GM12878 (cell line): ENCODE data around the gene ZNF407. TPM values are rescaled to one million over a fixed set of nuclear protein-coding genes. Genes with fewer than 3 reads are reported as not detected.

Experiments
- ATAC-seq: fragments of 200-7000 bp; cut with Tn5 transposase; 3 replicates; pipeline ENCODE4 v1.9.1; 2020; ENCODE audit warnings: mild to moderate bottlenecking, moderate library complexity
- BruUV-seq: library from RNA; stranded (reverse); fragments of 400-500 nt; replicated peaks from 2 replicates; lab custom pipeline; 2021; lab: Mats Ljungman, UMichigan
- CTCF ChIA-PET: fragments of 300-600 bp; sonication (Branson Sonifier 250); formaldehyde crosslinking; extraction: SDS; loops from one replicate; lab custom pipeline; 2021; ENCODE audit warnings: inconsistent platforms; lab: Yijun Ruan, JAX
- POLR2A ChIA-PET: fragments of 350-600 bp; formaldehyde crosslinking; extraction: SDS; loops from one replicate; lab custom pipeline; 2021; ENCODE audit warnings: inconsistent platforms; lab: Charles Lee
- RAD21 ChIA-PET: fragments of 300-600 bp; sonication (Branson Sonifier 250); formaldehyde crosslinking; loops from one replicate; lab custom pipeline; 2023; ENCODE audit warnings: antibody characterized with exemption; ENCODE audit not compliant: unreplicated experiment; lab: Charles Lee
- SMC1A ChIA-PET: fragments of 300-600 bp; sonication (Branson Sonifier 250); formaldehyde crosslinking; loops from one replicate; lab custom pipeline; 2023; ENCODE audit not compliant: unreplicated experiment, uncharacterized antibody; lab: Charles Lee
- DNase-seq: peaks from one replicate; pipeline ENCODE4 v3.0.0-alpha.2; 2011; ENCODE audit warnings: low read depth, low spot score
- FAIRE-seq: peaks from 3 replicates; lab custom pipeline; 2011; peaks lifted over from hg19 to GRCh38; lab: Jason Lieb, UNC
- H2AFZ ChIP-seq: 2 replicates; pipeline ENCODE4 v1.6.0; 2011; ENCODE audit warnings: low read depth, low read length, control low read depth; ENCODE audit not compliant: control insufficient read depth
- H3K27ac ChIP-seq: 2 replicates; pipeline ENCODE4 v1.5.1; 2011; ENCODE audit warnings: control low read depth; ENCODE audit not compliant: control insufficient read depth, insufficient read depth
- H3K27me3 ChIP-seq, 2 experiments: replicated peaks in 1 of 2; 2 replicates each; pipeline versions ENCODE4 v1.6.0 to v1.6.1; 2011; ENCODE audit warnings: low read length in 1 of 2; ENCODE audit not compliant: control insufficient read depth in 2 of 2, insufficient read depth in 2 of 2
- H3K36me3 ChIP-seq, 2 experiments: 2 replicates each; pipeline ENCODE4 v1.5.1; 2011; ENCODE audit warnings: low read length in 1 of 2; ENCODE audit not compliant: control insufficient read depth in 2 of 2, insufficient read depth in 2 of 2
- H3K4me1 ChIP-seq: 2 replicates; pipeline ENCODE4 v1.6.1; 2011; ENCODE audit warnings: mild to moderate bottlenecking, low read length, moderate library complexity, mixed read lengths; ENCODE audit not compliant: control insufficient read depth, insufficient read depth
- H3K4me2 ChIP-seq: 2 replicates; pipeline ENCODE4 v1.6.0; 2011; ENCODE audit warnings: control low read depth; ENCODE audit not compliant: control insufficient read depth, insufficient read depth
- H3K4me3 ChIP-seq: fragments of 200-600 bp; sonication (generic); 2 replicates; pipeline ENCODE4 v1.5.1; 2016
- H3K79me2 ChIP-seq: 2 replicates; pipeline ENCODE4 v1.6.0; 2011; ENCODE audit warnings: low read length; ENCODE audit not compliant: control insufficient read depth, insufficient read depth
- H3K9ac ChIP-seq: 2 replicates; pipeline ENCODE4 v1.8.0; 2011; ENCODE audit warnings: low read length, control low read depth, mixed read lengths; ENCODE audit not compliant: control insufficient read depth, insufficient read depth
- H3K9me3 ChIP-seq: replicated peaks from 3 replicates; pipeline ENCODE4 v1.5.1; 2011; ENCODE audit warnings: mild to moderate bottlenecking, low read length; ENCODE audit not compliant: control insufficient read depth, insufficient read depth
- H4K20me1 ChIP-seq: 2 replicates; pipeline ENCODE4 v1.6.0; 2011; ENCODE audit not compliant: control insufficient read depth, insufficient read depth
- BHLHE40 ChIP-seq, 2 experiments: fragments of 450-650 bp in 1 of 2; IDR thresholded peaks; 2 replicates each; pipeline ENCODE4 v1.6.1; 2011 to 2017; ENCODE audit warnings: low read depth in 2 of 2, borderline replicate concordance in 1 of 2, improper control_type of control experiment in 1 of 2, low read length in 1 of 2, mild to moderate bottlenecking in 1 of 2
- DPF2 ChIP-seq: fragments of 450-650 bp; IDR thresholded peaks from 2 replicates; pipeline ENCODE4 v1.6.1; 2017; ENCODE audit warnings: mild to moderate bottlenecking
- ETV6 ChIP-seq, 2 experiments: fragments of 450-650 bp in 1 of 2; IDR thresholded peaks in 1 of 2; conservative IDR thresholded peaks in 1 of 2; 2 replicates each; pipeline ENCODE4 v1.6.1; 2014; ENCODE audit warnings: antibody characterized with exemption in 1 of 2, borderline replicate concordance in 1 of 2, low read depth in 1 of 2, mild to moderate bottlenecking in 1 of 2, moderate library complexity in 1 of 2
- IRF3 ChIP-seq: fragments of 450-650 bp; IDR thresholded peaks from 2 replicates; pipeline ENCODE4 v1.6.1; 2014; ENCODE audit warnings: mild to moderate bottlenecking
- YBX1 ChIP-seq: fragments of 450-650 bp; IDR thresholded peaks from 2 replicates; pipeline ENCODE4 v1.6.1; 2016; ENCODE audit warnings: antibody characterized with exemption
- WGBS: methylation state at CpG from one replicate; pipeline ENCODE4 v1.1.6; 2016; ENCODE audit warnings: low lambda C conversion rate; ENCODE audit not compliant: insufficient replicate concordance, insufficient coverage; ENCODE audit errors: missing lambda C conversion rate; 5-methylcytosine and 5-hydroxymethylcytosine counted together
- in situ Hi-C: fragments of 300-500 bp; cut with MboI; formaldehyde crosslinking; loops from 9 replicates; pipeline ENCODE4 v1.14.3; 2018; ENCODE audit warnings: mixed read lengths
- intact Hi-C: fragments of 100-400 bp; cut with micrococcal nuclease; formaldehyde crosslinking; loops from one replicate; pipeline ENCODE4 v1.14.2; 2022; ENCODE audit not compliant: unreplicated experiment
- polyA plus RNA-seq, 11 experiments: library from polyadenylated mRNA; depleted of rRNA in 4 of 11; unstranded in 6 of 11; stranded (reverse) in 5 of 11; fragments of >200 nt; fragmentation: Nextera tagmentation in 4 of 11; fragmentation: Illumina TruSeq in 1 of 11; extraction: Ambion mirVana in 4 of 11; extraction: Trizol in 1 of 11; gene quantifications; 1 replicate in 1 of 11; 2 replicates in 10 of 11; pipeline versions ENCODE4 v1.2.1 to v1.2.3, GENCODE V29; 2011 to 2016; ENCODE audit warnings: inconsistent platforms in 2 of 11, missing spikeins in 2 of 11, low read depth in 1 of 11
- total RNA-seq, 4 experiments: library from RNA; depleted of rRNA in 3 of 4; stranded (reverse); fragments of >200 nt in 3 of 4; fragmentation: Illumina TruSeq in 1 of 4; extraction: Trizol in 1 of 4; gene quantifications; 2 replicates each; pipeline versions ENCODE4 v1.2.1 to v1.2.3, GENCODE V29; 2013 to 2021
- TF ChIP-seq, protein P1 (sequence below): fragments of 450-650 bp; IDR thresholded peaks from 2 replicates; pipeline ENCODE4 v1.6.1; 2017; ENCODE audit warnings: mild to moderate bottlenecking, moderate library complexity

The ZNF407 gene
- total and polyA plus RNA-seq, 10 of the 15 experiments (the other 5 are each of a cell fraction or from before 2014, with no cell fraction given) = 0.69 to 11.6 (median 5.3) TPM

GRCh38 chr18:74866577-74866976 lies 268.9 kb downstream of the ZNF407 start:
- H3K27ac ChIP-seq = no peak overlapping the region
- no peaks in the 10 kb centered on the region for H3K9me3 ChIP-seq
- no peaks in the 10 kb centered on the region for H4K20me1 ChIP-seq
- no peaks in the 10 kb centered on the region for H3K27me3 ChIP-seq
- ChIA-PET CTCF (no interaction called here), SMC1A (interaction anchor here (1.2 kb wide), 1 partner anchor 57 kb away, joined by 3 read pairs; no protein-coding TSS in a partner anchor), POLR2A (no interaction called here), RAD21 (no interaction called here)
- H2AFZ ChIP-seq = no peak overlapping the region
- H3K9ac ChIP-seq = no peak overlapping the region
- H3K4me1 ChIP-seq = peaks cover 18% of the 10 kb centered on the region
- TF ChIP-seq YBX1 (no peak), DPF2 (no peak), ETV6 (conservative IDR thresholded peaks at IDR 0.05 in 1 of 2, IDR thresholded peaks at IDR 0.05 in 1 of 2; ENCODE audit: borderline replicate concordance in 1 of 2, low read depth in 1 of 2) (no peak), IRF3 (no peak)
- WGBS = 100% methylated on average over 3 of the region's 3 CpGs
- ATAC-seq (no peak), FAIRE-seq (no peak), DNase-seq (no peak)
- in situ Hi-C loops = no loop called here
- H3K4me3 ChIP-seq = no peak overlapping the region
- intact Hi-C loops = no loop called here
- H3K4me2 ChIP-seq = no peak overlapping the region
- BruUV-seq = no TSS peak
- H3K36me3 ChIP-seq = no peaks in the 10 kb centered on the region
- H3K79me2 ChIP-seq = no peaks in the 10 kb centered on the region

DNA sequence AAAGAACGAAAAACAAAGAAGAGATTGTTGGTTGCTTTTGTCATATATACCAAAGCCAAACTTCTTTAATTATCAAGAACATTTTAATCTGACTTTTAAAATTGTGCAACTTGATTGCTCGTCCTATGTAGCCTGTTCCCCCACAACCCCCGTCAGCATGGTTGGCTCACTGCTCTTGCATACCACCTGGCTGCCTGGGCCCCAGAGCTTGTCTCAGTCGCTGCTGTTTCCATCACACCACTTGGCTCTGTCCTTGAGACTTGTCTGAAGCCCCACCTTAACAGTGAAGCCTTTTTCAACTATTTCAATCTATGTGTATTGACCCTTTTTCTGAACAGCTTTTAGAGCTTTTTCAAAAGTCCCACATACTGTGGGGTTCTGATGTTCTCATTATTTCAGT lies 270.8 kb downstream of the ZNF407 start:
- FAIRE-seq (no peak), DNase-seq (no peak), ATAC-seq (no peak)
- peaks cover 18% of the 10 kb centered on the region for H3K4me1 ChIP-seq
- ChIA-PET SMC1A (interaction anchor here (0.9 to 3.7 kb wide), 20 partner anchors 7 to 271 kb away, joined by 3 to 26 read pairs (median 4); partner anchors contain the start of gene ZNF407), POLR2A (no interaction called here), RAD21 (interaction anchor here (0.6 to 3.8 kb wide), 5 partner anchors 49 to 341 kb away, joined by 3 to 16 read pairs (median 5); partner anchors contain the start of gene PTGR3), CTCF (interaction anchor here (0.7 to 1.3 kb wide), 6 partner anchors 21 to 216 kb away, joined by 3 to 4 read pairs (median 3); no protein-coding TSS in a partner anchor)
- H4K20me1 ChIP-seq = no peaks in the 10 kb centered on the region
- H3K4me2 ChIP-seq = no peak overlapping the region
- no peak overlapping the region for H2AFZ ChIP-seq
- 98% methylated on average over 4 of the region's 4 CpGs for WGBS
- no peaks in the 10 kb centered on the region for H3K79me2 ChIP-seq
- in situ Hi-C loops (no loop called here), intact Hi-C loops (no loop called here)
- no peak overlapping the region for H3K4me3 ChIP-seq
- no peak overlapping the region for H3K27ac ChIP-seq
- no TSS peak for BruUV-seq
- H3K9ac ChIP-seq = no peak overlapping the region
- H3K9me3 ChIP-seq = no peaks in the 10 kb centered on the region
- no peaks in the 10 kb centered on the region for H3K27me3 ChIP-seq
- no peaks in the 10 kb centered on the region for H3K36me3 ChIP-seq
- TF ChIP-seq BHLHE40 (IDR thresholded peaks at IDR 0.05; ENCODE audit: borderline replicate concordance in 1 of 2, low read depth in 2 of 2, low read length in 1 of 2) = no peak
- TF ChIP-seq, protein P1, sequence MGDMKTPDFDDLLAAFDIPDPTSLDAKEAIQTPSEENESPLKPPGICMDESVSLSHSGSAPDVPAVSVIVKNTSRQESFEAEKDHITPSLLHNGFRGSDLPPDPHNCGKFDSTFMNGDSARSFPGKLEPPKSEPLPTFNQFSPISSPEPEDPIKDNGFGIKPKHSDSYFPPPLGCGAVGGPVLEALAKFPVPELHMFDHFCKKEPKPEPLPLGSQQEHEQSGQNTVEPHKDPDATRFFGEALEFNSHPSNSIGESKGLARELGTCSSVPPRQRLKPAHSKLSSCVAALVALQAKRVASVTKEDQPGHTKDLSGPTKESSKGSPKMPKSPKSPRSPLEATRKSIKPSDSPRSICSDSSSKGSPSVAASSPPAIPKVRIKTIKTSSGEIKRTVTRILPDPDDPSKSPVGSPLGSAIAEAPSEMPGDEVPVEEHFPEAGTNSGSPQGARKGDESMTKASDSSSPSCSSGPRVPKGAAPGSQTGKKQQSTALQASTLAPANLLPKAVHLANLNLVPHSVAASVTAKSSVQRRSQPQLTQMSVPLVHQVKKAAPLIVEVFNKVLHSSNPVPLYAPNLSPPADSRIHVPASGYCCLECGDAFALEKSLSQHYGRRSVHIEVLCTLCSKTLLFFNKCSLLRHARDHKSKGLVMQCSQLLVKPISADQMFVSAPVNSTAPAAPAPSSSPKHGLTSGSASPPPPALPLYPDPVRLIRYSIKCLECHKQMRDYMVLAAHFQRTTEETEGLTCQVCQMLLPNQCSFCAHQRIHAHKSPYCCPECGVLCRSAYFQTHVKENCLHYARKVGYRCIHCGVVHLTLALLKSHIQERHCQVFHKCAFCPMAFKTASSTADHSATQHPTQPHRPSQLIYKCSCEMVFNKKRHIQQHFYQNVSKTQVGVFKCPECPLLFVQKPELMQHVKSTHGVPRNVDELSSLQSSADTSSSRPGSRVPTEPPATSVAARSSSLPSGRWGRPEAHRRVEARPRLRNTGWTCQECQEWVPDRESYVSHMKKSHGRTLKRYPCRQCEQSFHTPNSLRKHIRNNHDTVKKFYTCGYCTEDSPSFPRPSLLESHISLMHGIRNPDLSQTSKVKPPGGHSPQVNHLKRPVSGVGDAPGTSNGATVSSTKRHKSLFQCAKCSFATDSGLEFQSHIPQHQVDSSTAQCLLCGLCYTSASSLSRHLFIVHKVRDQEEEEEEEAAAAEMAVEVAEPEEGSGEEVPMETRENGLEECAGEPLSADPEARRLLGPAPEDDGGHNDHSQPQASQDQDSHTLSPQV = no peak
